HuH-7 (cell line): ENCODE results near the gene CORO6.

Experiments used
- DNase-seq: peaks from one replicate; pipeline ENCODE4 v3.0.0; 2011; ENCODE audit warnings: low spot score

The CORO6 gene

DNA sequence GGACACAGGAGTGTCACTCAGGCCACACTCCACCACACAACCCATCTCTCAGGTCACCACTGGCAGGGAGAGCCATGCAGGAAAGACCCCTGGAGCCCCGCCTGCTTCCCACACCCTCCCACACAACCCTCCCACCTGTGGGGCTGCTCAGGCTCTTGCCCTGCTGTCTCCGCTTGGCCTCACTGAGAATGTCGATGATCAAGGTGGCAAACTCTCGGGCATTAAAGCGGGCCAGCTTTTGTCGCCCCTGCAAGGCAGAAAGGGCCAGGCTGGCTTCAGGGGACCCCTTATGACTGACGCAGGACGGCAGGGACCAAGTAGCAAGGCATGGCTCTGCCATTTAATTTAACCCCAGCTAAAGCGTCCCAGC lies 45.7 kb downstream of the CORO6 start:
- no peak for DNase-seq

DNA sequence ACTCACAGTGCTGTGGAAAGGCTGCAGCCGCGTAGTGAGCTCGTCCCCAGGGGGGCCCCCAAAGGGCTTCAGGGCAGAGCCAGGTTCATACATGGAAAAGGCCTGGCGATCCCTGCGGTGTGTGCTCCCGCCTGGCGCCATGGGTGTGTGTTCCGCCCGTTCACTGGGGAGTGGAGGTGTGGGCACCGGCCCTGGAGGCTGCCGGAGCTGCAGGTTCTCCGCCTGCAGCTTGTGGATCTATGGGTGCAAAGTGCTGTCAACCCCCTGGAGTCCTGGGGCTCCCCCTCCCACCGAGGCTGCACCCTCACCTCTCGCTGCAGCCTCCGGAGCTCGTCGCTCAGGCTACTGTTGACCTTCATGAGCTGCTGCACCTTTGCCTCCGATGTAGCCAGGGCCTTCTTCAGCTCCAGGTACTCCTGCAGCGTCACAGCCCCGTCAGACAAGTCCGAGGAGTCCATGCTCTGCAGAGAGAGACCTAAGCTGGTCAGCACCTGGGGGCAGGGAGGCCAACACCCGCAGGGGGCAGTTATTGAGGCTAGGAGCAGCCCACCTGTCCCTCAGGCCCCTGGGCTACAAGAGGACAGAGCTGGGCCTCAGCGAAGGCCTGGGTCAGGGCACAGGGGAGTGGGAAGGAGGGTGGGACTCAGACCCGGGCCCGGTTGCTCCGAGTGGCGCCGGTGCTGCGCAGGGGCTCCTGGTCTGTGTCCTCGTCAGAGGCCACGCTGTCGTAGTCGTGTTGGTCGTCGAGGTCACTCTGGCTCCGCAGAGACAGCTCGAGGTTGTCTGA lies 46.3 kb downstream of the CORO6 start:
- DNase-seq = no peak

DNA sequence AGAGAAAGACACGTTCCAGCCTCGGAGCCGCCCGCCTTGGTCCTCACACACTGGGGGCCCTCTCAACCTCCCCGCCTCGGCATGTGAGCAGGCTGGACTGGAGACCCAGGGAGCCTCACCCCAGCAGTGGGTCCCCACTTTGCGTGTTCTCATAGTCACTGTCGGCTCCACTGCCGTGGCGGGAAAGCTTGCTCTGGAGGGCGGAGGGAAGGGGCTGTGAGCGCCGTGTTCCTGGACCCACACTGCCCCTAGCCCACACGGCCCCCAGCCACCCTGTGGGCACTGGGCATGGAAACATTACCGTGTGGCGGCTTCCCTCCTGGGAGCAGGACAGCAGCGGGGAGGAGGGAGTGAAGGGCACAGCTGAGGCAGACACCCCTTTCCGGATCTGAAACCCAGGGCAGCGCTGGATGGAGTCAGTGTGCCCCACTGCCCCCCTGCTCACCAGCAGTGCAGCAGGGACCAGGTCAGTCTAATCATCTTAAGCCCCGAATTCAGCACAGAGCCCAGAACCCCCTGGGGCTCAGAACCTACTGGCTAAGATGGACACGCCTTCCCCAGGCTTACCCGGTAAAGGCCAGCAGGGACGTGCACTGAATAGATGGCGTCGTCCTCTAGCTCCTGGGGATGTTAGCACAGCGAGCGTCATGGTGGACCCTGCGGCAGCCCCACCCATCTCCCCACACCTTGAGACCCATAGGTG lies 47.0 kb downstream of the CORO6 start:
- no peak for DNase-seq

DNA sequence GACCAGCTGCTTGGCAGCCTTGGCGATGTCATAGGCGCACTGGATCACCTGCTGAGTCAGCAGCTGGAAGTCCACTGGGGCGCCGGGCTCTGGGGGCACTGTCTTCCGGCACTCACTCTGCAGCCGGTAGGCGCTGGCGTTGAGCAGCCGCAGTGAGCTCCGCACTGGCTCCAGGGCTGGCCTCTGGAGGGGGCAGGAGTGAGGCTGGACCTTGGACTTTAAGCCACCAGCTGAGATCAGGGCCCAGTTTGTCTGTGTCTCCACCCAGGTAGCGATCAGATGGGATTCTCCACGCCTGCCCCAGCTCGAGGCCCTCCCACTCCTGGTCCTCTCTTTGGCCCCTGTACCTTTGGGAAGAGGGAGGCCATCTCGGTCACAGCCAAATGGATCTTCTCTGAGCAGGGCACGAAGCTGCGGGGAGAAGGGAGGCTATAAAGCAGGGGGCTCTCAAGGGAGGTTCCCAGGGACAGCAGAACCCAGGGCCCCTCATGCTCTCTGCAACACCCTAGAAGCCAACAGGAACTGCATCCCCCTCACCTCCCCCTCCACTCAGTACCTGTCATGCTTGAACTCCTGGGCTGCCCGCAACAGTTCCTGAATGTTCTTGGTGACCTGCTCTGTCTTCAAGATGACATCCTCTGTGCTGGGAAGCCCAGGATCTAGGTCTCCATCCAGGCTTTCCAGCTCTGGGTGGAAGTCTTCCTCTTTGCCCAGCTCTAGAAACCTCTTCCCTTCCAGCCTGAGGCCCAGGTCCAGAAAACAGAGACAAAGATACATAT lies 47.8 kb downstream of the CORO6 start:
- peak; percentile 94 for DNase-seq

DNA sequence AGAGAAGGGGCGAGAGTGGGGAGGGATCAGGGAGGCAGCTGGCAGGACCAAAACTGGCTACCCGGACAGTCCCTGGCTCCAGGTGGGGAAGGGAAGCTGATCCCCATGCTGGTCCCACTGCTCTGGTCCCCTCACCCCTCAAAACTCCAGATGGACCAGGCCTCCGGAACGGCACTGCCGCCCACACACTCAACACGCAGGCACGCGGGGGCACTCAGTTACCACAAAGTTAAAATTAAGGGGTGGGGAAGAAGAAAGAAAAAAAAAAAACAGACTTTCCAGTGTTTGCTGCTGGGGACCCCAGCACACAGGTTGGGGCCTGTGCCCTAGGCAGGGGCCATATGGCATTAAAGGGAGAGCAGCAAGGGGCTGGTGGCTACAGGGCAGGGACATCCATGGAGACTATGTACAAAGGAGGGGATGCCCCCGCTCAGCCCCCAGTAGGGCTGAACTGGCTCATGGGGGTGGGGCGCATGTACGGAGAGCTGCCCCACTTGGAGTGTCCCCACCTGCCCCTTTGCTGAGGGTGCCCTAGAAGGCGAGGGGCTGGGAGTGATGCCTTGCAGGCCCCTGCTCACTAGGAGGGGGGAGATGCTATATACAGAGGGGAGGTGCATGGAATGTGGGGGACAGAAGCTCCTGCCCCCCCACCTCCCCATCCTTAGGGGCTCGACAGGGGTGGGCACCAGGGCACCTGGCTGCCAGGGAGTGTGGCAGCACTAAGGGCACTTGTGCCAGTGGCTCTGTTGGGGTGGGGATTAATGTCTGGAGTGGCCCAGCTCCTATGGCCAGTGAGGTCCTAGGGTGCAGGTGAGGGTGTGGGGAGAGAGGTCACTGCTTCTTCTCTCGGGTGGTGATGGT lies 48.6 kb downstream of the CORO6 start:
- no peak for DNase-seq

DNA sequence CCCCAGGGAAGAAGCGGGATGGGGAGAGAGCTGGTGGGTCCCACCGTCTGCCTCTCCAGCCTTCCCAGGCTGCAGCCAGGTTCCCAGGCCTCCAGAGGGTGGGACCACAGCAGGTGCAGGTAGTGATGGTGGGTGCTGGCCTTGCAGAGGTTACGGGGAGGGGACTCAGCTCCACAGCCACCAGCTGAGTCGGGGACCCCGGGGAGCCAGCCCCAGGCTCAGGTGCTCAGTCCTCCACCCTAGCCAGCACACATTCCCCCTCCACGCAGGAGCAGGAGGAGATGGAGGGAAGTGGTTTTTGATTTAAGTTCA lies 49.2 kb downstream of the CORO6 start:
- DNase-seq = no peak

DNA sequence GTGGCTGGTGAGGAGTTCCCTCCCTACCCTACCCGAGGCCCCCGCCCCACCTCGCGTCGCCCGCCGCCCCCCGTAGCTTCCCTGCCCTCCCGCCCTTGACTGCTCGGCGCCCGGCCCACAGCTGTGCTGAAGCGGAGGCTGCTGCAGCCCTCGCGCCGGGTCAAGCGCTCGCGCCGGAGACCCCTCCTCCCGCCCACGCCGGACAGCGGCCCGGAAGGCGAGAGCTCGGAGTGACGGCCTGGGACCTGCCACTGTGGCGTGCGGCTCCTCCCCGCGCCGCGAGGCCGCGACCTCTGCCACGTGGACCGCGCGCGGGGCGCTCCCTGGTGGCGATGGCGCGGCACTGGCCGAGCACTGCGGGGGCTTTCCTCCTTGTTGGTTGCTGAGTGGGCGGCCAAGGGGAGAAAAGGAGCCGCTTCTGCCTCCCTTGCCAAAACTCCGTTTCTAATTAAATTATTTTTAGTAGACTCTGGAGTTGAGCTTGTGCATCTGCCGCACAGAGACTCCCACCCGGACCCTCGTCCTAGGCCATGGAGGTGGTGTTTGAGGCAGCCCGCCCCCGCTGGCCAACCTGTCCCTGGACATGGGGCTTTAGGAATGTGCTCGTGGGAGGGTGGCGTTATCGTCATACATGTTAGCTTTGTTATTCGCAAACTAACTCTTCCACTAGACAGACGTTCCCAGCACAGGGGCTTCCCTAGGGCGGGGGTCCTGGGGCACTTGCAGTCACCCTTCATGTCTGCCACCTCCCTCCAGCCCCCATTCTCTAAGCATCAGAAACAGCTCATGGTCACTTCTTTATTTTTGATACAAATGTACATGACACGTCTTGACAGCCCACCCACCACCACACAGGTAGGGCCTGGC lies 49.8 kb downstream of the CORO6 start:
- no peak for DNase-seq

DNA sequence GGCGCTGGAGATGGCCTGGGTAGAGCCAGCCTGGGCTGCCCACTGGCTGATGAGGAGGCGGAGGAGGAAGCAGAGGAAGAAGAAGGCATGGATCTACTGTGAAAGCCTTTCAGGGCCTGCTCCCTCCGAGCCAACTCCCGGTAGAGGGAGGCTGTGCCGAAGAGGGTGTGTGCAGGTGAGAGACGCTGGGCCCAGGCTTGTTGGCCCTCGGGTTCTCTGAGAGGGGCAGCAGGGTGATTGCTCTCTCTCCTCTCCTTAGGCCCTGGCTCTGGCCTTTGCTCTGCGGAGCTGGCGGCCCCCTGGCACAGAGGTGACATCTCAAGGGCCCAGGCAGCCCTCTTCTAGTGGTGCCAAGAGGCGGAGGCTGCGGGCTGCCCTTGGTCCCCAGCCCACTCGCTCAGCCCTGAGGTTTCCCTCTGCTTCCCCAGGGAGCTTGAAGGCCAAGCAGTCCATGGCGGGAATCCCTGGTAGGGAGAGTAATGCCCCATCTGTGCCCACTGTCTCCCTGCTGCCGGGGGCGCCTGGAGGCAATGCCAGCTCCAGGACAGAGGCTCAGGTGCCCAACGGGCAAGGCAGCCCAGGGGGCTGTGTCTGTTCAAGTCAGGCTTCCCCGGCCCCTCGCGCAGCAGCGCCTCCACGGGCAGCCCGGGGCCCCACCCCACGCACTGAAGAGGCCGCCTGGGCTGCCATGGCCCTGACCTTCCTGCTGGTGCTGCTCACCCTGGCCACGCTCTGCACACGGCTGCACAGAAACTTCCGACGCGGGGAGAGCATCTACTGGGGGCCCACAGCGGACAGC lies 50.6 kb downstream of the CORO6 start:
- no peak for DNase-seq

DNA sequence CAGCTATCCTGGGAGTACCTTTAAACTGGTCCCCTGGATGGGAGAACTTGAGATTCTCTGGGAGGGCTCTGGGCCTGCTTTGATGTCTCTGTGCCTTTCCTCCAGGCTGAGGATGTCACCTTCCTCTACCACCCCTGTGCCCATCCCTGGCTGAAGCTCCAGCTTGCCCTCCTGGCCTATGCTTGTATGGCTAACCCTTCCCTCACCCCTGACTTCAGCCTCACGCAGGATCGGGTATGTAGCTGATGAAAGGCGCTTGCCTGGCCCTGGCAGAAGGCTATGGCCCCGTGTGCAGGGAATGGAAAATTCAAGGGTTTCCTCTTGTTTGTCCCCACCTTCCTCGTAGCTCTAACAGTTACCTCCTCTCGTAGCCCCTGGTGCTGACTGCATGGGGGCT lies 51.2 kb downstream of the CORO6 start:
- no peak for DNase-seq

DNA sequence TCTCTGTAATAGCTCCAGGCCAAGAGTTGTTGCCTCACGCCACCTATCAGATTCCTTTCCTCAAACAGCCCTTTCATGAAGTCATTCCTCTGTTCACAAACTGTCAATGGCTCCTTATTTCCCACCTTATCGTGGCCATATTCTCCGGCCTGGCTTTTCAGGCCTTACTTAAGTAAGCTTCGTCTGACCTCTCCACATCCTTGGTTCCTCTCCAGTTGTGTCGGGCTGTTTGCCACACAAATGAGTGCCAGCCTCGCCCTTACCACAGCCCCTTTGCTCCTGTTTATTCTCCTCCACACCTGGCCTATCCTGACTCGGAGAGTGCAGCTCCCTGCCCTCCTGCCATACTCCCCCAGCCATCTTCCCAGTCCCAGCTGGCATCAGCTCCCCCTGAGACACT lies 52.2 kb downstream of the CORO6 start:
- no peak for DNase-seq

DNA sequence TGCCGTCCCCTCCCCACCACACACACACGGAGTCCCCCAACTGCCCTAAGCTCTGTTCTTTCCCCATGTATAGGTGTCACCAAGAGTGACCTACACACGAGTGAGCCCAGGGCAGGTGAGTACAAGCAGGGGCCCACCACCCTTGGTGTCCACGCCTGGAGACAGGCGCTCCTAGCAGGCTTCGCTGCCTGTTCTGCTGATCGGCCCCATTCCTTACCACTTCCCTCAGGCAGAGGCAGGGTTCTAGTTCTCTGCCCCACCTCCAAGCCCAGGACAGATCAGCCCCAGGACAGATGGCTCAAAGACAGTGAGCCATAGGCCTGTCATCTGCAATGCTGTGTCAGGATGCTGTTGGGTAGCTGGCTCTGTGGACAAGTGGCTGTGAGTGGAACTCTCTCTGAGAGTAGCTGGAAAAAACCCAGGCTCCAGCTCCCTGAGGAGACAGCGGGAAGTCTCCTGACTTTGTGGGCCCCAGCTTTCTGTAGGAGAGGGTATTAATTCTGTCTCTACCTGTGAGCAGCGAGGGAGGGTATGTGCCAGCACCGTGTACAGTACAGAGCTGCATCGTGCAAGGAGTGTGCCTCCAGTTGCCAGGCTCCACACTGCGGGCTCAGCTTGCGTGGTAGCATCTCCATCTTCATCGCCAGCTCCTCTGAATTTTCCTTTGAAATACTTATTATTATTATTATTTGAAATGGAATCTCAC lies 53.3 kb downstream of the CORO6 start:
- no peak for DNase-seq

DNA sequence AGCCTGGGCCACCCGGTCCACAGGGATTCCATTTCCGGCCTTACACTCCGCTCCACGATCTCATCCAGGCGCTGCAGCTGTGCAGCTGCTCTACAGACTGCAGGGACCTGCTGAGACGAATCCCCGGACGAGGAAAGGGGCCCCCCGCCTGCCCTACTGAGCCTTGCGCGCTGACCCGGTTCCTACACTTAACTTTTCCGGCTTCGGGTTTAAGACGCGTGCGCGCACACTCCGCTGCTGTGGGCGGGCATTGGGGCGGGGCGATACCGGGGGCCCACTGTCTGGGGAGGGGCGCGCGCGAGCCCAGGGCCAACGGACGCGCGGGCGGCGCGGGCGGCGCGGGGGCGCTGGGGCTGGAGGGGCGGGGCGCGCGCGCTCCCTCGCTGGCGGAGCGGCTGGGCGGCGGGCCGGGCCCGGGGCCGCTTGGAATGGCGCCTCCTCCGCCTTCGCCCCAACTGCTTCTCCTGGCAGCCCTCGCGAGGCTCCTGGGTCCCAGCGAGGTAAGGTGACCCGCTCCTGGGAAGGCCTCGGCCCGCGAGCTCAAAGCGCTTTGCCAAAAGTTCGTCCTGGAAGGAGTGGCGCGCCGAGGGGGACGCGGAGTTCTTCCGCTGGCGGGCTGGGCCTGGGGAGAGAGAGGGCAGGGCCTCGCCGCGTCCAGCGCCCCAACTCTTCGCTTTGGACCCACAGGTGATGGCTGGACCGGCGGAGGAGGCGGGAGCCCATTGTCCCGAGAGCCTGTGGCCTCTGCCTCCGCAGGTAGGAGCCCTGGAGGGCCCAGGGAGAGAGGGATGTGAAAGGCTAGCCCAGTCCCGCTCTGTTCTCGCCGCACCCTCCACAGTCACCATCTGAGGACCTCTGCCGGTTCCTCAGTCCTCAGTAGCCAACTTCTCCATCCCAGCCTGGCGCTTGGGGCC lies 54.1 kb downstream of the CORO6 start, which contains the start of gene TP53I13:
Gene TP53I13, plus strand, starts transcription at position 371 of the 914 bp plus-strand sequence. Its CDS starts 58 bp downstream, at position 429.
- DNase-seq = peak; percentile 95

DNA sequence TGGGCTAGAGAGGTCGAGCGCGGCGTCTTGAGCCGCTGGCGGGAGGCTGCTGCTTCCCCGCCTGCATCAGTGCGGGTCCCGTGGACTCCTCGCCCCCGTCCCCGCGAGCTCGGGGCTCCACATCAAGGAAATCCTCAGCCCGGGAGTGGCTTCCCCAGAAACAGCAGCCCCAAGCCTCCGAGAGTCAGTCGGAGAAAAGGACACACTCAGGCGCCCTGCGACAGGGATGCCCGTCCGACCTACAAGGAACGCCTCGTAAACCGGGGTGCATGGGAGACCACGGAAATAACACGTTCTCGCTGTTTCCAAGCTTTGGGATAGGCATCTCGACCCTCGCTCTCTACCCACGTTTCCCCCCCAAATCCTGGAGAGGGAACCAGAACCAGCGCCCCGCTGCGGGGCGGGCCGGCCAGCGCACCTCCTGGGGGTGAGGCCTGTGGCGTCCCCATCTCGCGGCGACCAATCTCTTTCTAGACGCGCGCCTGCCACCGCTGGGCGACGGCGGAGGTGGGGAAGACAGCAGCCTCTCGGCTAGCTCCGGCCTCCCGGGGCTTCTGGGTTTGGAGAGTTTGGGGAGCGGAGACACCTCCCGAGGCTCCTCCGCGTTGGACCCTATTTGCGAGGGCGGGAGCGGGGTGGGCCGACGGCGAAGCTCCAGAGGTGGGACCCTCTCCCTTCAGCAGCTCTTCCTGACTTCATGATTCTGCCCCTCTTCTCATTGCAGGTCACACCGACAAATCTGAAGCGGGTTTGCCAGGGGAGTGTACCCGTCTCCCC lies 55.0 kb downstream of the CORO6 start:
- DNase-seq = peak; percentile 80

DNA sequence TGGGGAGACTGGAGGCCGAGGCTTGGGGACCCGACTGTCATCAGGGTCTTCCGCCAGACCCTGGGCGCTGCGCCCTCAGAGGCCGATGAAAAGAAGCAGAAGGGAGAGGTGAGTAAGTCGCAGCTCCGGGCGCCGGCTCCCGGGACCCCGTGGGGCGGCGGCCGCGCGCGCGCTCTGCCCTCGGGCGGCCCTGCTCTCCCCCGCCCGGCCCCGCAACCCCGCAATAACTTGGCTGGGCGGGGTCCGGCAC lies 55.5 kb downstream of the CORO6 start:
- no peak for DNase-seq

DNA sequence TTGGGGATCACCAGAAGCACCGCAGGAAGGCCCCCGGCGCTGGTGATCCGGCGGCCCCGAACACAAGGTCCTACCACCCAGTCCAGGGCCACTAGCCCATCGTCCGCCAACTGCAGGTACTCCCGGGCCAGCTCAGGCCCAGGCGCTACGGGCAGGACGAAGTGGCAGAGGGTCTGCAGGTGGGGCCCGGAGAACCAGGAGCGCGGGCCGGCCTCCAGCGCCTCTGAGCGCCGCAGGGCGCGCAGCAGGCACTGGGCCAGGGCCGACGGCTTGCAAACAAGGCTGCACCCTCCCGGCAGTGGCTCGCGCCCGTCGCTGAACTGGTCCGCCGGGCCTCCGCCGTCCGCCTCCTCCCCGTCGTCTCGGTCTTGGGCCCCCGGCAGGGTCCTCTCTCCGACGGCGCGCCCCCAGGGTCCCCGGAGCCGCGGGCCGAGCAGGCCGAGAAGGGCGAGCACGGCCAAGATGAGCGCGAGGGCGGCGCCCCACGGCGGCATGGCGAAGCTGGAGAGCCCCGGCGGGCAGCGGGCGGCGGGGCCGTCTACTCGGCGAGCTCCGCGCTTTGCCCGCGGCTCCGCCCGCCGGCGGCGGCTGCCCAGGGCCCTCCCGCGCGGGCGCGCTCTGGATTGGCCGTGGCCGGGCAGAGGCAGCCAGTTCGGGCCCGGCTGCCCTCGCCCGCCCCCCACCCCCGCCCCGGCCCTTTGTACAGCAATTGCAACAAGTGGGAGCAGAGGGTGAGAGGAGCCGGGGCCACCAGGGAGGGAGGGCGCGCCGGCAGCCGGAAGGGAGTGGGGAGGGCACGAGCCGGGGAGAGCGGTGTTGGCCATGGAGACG lies 56.0 kb downstream of the CORO6 start, which contains the start of gene ABHD15:
Gene ABHD15, minus strand, starts transcription at position 565 of the 831 bp plus-strand sequence. Its CDS starts 71 bp downstream, at position 494.
- peak; percentile 85 for DNase-seq

DNA sequence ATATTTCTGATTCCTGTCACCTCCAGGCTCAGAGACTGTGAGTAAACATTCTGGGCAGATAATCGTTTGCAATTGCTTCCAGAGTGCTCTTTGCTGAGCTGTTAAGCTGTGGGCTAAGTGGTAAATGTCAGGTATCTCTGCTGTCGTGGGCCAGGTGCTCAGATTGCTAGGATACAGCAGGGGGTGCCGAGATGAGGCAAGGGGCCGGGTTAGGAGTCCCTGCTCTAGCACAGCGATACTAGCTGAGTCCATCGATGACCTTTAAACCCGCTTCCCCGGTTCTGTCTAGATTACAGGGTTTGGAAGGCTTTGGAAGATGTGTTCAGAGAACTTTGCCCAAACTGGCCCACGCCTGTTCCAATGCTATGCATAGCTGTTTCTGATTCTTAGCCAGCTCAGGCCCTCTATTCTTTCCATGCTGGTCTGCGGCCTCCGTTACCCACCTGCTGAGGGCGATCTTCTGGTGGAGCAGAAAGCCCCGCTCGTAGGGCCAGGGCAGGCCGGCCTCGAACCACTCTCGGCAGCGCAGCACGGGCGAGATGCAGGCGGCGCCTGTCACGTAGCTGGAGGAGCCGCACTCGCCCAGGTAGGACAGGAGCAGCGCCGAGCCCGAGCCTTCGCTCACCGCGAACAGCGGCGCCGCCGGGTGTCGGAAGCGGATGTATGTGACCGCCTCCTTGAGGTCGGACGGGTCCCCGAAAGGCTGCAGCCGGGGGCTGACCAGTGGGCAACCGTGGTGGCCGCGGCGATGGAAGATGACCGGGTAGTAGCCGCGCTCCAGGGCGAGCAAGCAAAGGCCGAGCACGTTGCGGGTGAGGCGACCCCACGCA lies 56.9 kb downstream of the CORO6 start:
- peak; percentile 54 for DNase-seq
